Mammary epithelial cell (primary cell): Measurements from ENCODE around the gene REXO4.

ENCODE experiments used
- EZH2 ChIP-seq: IDR thresholded peaks from 2 replicates; pipeline ENCODE4 v1.6.1; 2012; ENCODE audit warnings: low read length, inconsistent platforms, borderline replicate concordance
- TF ChIP-seq, protein P1 (sequence below), 2 donors: IDR thresholded peaks in 1 of 2; conservative IDR thresholded peaks in 1 of 2; 2 replicates each; pipeline ENCODE4 v1.5.1; 2011 to 2012; ENCODE audit warnings: inconsistent platforms in 2 of 2, low read length in 2 of 2, mild to moderate bottlenecking in 2 of 2, control low read depth in 1 of 2, low read depth in 1 of 2; ENCODE audit not compliant: insufficient read depth in 1 of 2; ENCODE audit errors: extremely low read depth in 1 of 2

DNA sequence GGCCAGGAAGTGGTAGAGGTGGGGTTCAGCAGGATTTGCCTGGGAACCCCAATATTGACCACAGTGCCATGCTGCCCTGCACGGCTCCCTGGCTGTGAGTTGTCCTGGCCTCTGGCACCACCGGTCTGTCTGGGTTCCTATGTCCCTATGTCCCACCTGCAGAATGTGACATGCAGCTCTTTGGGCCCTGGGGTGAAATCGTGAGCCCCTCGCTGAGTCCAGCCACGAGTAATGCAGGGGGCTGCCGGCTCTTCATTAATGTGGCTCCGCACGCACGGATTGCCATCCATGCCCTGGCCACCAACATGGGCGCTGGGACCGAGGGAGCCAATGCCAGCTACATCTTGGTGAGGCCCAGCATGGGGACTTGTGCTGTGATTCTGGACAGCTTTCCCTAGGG lies 39.9 kb upstream of the REXO4 start:
- TF ChIP-seq, protein P1, sequence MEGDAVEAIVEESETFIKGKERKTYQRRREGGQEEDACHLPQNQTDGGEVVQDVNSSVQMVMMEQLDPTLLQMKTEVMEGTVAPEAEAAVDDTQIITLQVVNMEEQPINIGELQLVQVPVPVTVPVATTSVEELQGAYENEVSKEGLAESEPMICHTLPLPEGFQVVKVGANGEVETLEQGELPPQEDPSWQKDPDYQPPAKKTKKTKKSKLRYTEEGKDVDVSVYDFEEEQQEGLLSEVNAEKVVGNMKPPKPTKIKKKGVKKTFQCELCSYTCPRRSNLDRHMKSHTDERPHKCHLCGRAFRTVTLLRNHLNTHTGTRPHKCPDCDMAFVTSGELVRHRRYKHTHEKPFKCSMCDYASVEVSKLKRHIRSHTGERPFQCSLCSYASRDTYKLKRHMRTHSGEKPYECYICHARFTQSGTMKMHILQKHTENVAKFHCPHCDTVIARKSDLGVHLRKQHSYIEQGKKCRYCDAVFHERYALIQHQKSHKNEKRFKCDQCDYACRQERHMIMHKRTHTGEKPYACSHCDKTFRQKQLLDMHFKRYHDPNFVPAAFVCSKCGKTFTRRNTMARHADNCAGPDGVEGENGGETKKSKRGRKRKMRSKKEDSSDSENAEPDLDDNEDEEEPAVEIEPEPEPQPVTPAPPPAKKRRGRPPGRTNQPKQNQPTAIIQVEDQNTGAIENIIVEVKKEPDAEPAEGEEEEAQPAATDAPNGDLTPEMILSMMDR (conservative IDR thresholded peaks at IDR 0.05 in 1 of 2, IDR thresholded peaks at IDR 0.05 in 1 of 2; ENCODE audit: extremely low read depth in 1 of 2, insufficient read depth in 1 of 2, low read depth in 1 of 2, low read length in 2 of 2), result no peak
- TF ChIP-seq EZH2, result no peak
